GM12872 (cell line): ENCODE results near the gene DPP10.

Source experiments
- TF ChIP-seq, protein P1 (sequence below): IDR thresholded peaks from 3 replicates; pipeline ENCODE4 v1.5.1; 2011; ENCODE audit warnings: low read depth, mild to moderate bottlenecking, low read length, moderate library complexity; ENCODE audit not compliant: insufficient read depth

The DPP10 gene

DNA sequence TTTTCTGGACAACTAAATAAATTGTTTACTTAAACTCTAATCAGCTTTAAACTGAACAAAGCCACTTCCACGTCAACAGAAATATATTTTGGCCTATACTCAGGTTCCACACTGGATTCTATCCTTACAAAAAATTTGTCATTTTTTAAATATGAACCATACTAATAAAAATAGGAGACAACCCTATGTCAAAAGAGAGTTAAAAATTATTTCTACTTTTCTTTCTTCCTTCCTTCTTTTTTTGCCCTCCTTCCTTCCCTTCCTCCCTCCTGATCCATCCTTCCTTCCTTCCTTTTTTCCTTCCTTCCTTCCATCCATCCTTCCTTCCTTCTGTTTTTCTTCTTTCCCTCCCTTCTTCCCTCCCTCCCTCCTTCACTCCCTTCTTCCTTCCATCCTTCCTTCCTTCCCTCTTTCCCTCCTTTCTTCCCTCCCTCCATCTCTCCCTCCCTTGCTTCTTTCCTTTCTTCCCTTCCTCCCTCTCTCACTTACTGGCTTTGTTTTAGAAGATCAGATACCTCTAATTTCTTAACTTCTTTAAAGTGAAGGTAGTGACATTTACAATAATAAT is 1444.9 kb downstream of the DPP10 start:
- TF ChIP-seq, protein P1, sequence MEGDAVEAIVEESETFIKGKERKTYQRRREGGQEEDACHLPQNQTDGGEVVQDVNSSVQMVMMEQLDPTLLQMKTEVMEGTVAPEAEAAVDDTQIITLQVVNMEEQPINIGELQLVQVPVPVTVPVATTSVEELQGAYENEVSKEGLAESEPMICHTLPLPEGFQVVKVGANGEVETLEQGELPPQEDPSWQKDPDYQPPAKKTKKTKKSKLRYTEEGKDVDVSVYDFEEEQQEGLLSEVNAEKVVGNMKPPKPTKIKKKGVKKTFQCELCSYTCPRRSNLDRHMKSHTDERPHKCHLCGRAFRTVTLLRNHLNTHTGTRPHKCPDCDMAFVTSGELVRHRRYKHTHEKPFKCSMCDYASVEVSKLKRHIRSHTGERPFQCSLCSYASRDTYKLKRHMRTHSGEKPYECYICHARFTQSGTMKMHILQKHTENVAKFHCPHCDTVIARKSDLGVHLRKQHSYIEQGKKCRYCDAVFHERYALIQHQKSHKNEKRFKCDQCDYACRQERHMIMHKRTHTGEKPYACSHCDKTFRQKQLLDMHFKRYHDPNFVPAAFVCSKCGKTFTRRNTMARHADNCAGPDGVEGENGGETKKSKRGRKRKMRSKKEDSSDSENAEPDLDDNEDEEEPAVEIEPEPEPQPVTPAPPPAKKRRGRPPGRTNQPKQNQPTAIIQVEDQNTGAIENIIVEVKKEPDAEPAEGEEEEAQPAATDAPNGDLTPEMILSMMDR: no peak
